ENCODE measurements around the gene RPL28. TPM values are rescaled to one million over a fixed set of nuclear protein-coding genes. Genes with fewer than 3 reads are reported as not detected.

Gene RPL28
- total and polyA plus RNA-seq, 2 of the 4 experiments (the other 2 are of a cell fraction) = 386 to 1,693 TPM

- no peak for TF ChIP-seq CTCF (conservative IDR thresholded peaks at IDR 0.05; ENCODE audit: low read depth, low read length)
These were observed at the start of gene RPL28 (continued) for GRCh38 chr19:55385724-55386492.

GRCh38 chr19:55336101-55336500 lies 49.6 kb upstream of the RPL28 start:
- Histone ChIP-seq H2BK20ac (ENCODE audit: low read depth, low read length) (no peak overlapping the region), H2AFZ (replicated peaks; ENCODE audit: low read length, poor library complexity) (no peak overlapping the region), H3K56ac (ENCODE audit: extremely low read depth, insufficient read depth, low read length) (no peak overlapping the region), H3K14ac (replicated peaks; ENCODE audit: low read depth, low read length) (no peak overlapping the region), H2BK15ac (ENCODE audit: low read depth, low read length) (no peak overlapping the region), H3K79me1 (ENCODE audit: low read depth in 1 of 2, low read length in 2 of 2) (peaks cover 0 to 9% of the 10 kb centered on the region in 2 experiments; a peak in 1 of 4 replicates), H3K4ac (ENCODE audit: low read depth, low read length) (no peak overlapping the region), H4K5ac (ENCODE audit: low read depth, low read length) (no peak overlapping the region), H2AK5ac (ENCODE audit: low read depth, low read length) (no peak overlapping the region), H3K4me3 (ENCODE audit: insufficient read depth, low read depth, low read length) (no peak overlapping the region), H4K20me1 (ENCODE audit: insufficient read depth, low read length) (no peaks in the 10 kb centered on the region), H4K8ac (ENCODE audit: low read depth in 2 of 2, low read length in 2 of 2) (no peak overlapping the region), H3K9me3 (ENCODE audit: control insufficient read depth, insufficient read depth, low read length) (no peaks in the 10 kb centered on the region), H3K4me2 (ENCODE audit: low read depth, low read length) (no peak overlapping the region), H3K9ac (ENCODE audit: low read depth, low read length) (no peak overlapping the region), H3K27ac (ENCODE audit: insufficient read depth, low read length) (no peak overlapping the region), H3K27me3 (ENCODE audit: control insufficient read depth, insufficient read depth, low read length) (peaks cover 8% of the 10 kb centered on the region), H3K4me1 (ENCODE audit: control insufficient read depth, insufficient read depth, low read length) (peaks cover 4% of the 10 kb centered on the region), H3K9me1 (ENCODE audit: insufficient read depth, low read length) (peaks cover 4% of the 10 kb centered on the region; the same call in 1 of the 2 replicates), H3K18ac (ENCODE audit: low read depth, low read length) (no peak overlapping the region), H3K23ac (ENCODE audit: low read depth, low read length) (no peak overlapping the region), H3K36me3 (ENCODE audit: control insufficient read depth, insufficient read depth, low read length) (no peaks in the 10 kb centered on the region), H2BK120ac (ENCODE audit: low read depth, low read length) (no peak overlapping the region), H2AK9ac (replicated peaks; ENCODE audit: low read depth, low read length, poor library complexity) (no peak overlapping the region), H2BK5ac (ENCODE audit: low read depth, low read length, poor library complexity, severe bottlenecking) (no peak overlapping the region), H4K91ac (ENCODE audit: insufficient read depth, low read depth, low read length) (no peak overlapping the region)
- dilution Hi-C loops (cut with HindIII; ENCODE audit: low sequenced_read_pairs, unreplicated experiment) (no loop called here), in situ Hi-C loops (cut with MboI; ENCODE audit: low sequenced_read_pairs) (no loop called here), intact Hi-C loops (cut with micrococcal nuclease) (no loop called here)
- TF ChIP-seq USF2 (IDR thresholded peaks at IDR 0.05; ENCODE audit: low read depth, low read length) = no peak
- no peak for TF ChIP-seq NFE2L2 (IDR thresholded peaks at IDR 0.05; ENCODE audit: low read depth, low read length)
- no peak for TF ChIP-seq MAFK (IDR thresholded peaks at IDR 0.05; ENCODE audit: low read depth, low read length)
- TF ChIP-seq POLR2A (IDR thresholded peaks at IDR 0.05; ENCODE audit: low read depth, low read length) = no peak
- no peak for TF ChIP-seq BHLHE40 (IDR thresholded peaks at IDR 0.05; ENCODE audit: low read depth, low read length)
- TF ChIP-seq RAD21 (IDR thresholded peaks at IDR 0.05; ENCODE audit: low read length) = no peak
- no peak for TF ChIP-seq MAZ (IDR thresholded peaks at IDR 0.05; ENCODE audit: borderline replicate concordance, low read depth, low read length)
- no peak for DNase-seq
- no TSS peak for BruUV-seq (replicated peaks)
- POLR2A ChIA-PET (ENCODE audit: unreplicated experiment) = no interaction called here
- CTCF ChIA-PET = no interaction called here
- no CpG with 5 or more reads among the region's 7 CpGs for WGBS, 2 experiments (ENCODE audit: extremely low coverage in 2 of 2, insufficient read length in 1 of 2)
- ATAC-seq (ENCODE audit: low read depth) = no peak

Measured in IMR-90 (cell line).